Stomach (tissue), 9 donors: Measurements from ENCODE around the gene SERTM1. TPM values are rescaled to one million over a fixed set of nuclear protein-coding genes. Genes with fewer than 3 reads are reported as not detected.

Experiments used
- DNase-seq, 2 donors: peaks; one replicate each; pipeline versions ENCODE4 v3.0.0 to v3.0.0-alpha.2; 2013 to 2019
- H3K27ac ChIP-seq, 5 donors: fragments of 200-600 bp in 4 of 5; sonication (generic) in 4 of 5; one replicate each; pipeline ENCODE4 v1.5.1; 2013 to 2019; ENCODE audit warnings: mild to moderate bottlenecking in 1 of 5, moderate library complexity in 1 of 5
- H3K27me3 ChIP-seq, 3 donors: fragments of 200-600 bp; sonication (generic); one replicate each; pipeline ENCODE4 v1.5.1; 2017 to 2019; ENCODE audit warnings: mixed run types in 1 of 3
- H3K36me3 ChIP-seq, 4 donors: fragments of 200-600 bp; sonication (generic); 1 replicate in 3 of 4; 2 replicates in 1 of 4; pipeline ENCODE4 v1.5.1; 2016 to 2019
- H3K4me1 ChIP-seq, 4 donors: fragments of 200-600 bp; sonication (generic); one replicate each; pipeline ENCODE4 v1.5.1; 2016 to 2019
- H3K4me3 ChIP-seq, 4 donors: fragments of 200-600 bp; sonication (generic) in 3 of 4; one replicate each; pipeline ENCODE4 v1.5.1; 2016 to 2019; ENCODE audit warnings: mild to moderate bottlenecking in 1 of 4
- H3K9me3 ChIP-seq, 4 donors: fragments of 200-600 bp; sonication (generic); one replicate each; pipeline ENCODE4 v1.5.1; 2016 to 2019
- EP300 ChIP-seq: sonication (generic); formaldehyde crosslinking; IDR thresholded peaks from one replicate; pipeline ENCODE4 v1.6.1; 2017; ENCODE audit warnings: antibody characterized with exemption
- POLR2A ChIP-seq, 4 donors: fragments of 450-650 bp; IDR thresholded peaks; one replicate each; pipeline ENCODE4 v1.6.1; 2016; ENCODE audit warnings: antibody characterized with exemption in 4 of 4, control low read depth in 2 of 4, mild to moderate bottlenecking in 1 of 4, moderate library complexity in 1 of 4
- POLR2AphosphoS5 ChIP-seq, 3 donors: sonication (generic); formaldehyde crosslinking; IDR thresholded peaks; one replicate each; pipeline ENCODE4 v1.6.1; 2016; ENCODE audit warnings: antibody characterized with exemption in 3 of 3
- WGBS, 5 donors: extraction: QIAGEN DNeasy Blood & Tissue Kit in 3 of 5; methylation state at CpG; one replicate each; pipeline versions ENCODE4 v1.1.5 to v1.1.7; 2013 to 2018; 5-methylcytosine and 5-hydroxymethylcytosine counted together
- intact Hi-C: fragments of 100-400 bp; cut with DNase I; formaldehyde crosslinking; loops from one replicate; pipeline ENCODE4 v1.15.1; 2023; ENCODE audit warnings: low total_unique reads
- polyA plus RNA-seq, 3 donors: library from polyadenylated mRNA; stranded (reverse); fragments of 200-250 nt; gene quantifications; one replicate each; pipeline ENCODE4 v1.2.3, GENCODE V29; 2013
- total RNA-seq, 5 donors: library from RNA; depleted of rRNA; stranded (reverse); fragments of >200 nt; gene quantifications; one replicate each; pipeline versions ENCODE4 v1.1.0 to v1.2.3, GENCODE V29; 2014 to 2016
- TF ChIP-seq, protein P1 (sequence below), 7 experiments: fragments of 450-650 bp in 4 of 7; fragments of 200-600 bp in 3 of 7; sonication (generic) in 3 of 7; IDR thresholded peaks; one replicate each; pipeline ENCODE4 v1.5.1; 2016 to 2019; ENCODE audit warnings: antibody characterized with exemption in 7 of 7, control low read depth in 2 of 7, mild to moderate bottlenecking in 1 of 7
- donor health status: healthy with polysubstance abuse.
- donor health status: Bipolar disorder and iron deficiency.
- donor health status: healthy.

The SERTM1 gene
- total and polyA plus RNA-seq, 8 donors: 0.05 to 0.92 (median 0.47) TPM; not detected in 2

DNA sequence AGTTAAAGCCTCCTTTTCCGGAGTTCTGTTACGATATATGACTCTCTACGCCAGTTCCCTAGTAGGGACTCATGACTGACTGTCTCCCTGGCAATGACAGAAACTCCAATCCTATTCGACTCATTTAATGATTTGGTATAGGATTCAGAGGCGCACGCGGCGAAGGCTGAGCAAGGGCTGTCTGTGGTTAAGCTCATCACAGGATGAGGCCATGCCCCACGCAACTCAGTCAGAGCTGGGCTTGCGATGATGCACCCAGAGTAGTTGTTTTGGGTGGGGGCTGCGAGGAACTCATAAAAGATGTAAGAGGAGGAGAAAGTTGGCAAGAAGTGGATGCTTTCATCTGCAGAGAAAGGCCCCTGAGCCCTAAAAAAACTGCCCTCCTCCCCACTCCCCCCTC, 468 bp upstream of the SERTM1 start:
- peaks cover 0 to 12% (median 10%) of the 10 kb centered on the region in 4 donors for H3K4me1 ChIP-seq
- no peak for TF ChIP-seq EP300
- no peak for TF ChIP-seq POLR2A (IDR thresholded peaks at IDR 0.05)
- TF ChIP-seq, protein P1, sequence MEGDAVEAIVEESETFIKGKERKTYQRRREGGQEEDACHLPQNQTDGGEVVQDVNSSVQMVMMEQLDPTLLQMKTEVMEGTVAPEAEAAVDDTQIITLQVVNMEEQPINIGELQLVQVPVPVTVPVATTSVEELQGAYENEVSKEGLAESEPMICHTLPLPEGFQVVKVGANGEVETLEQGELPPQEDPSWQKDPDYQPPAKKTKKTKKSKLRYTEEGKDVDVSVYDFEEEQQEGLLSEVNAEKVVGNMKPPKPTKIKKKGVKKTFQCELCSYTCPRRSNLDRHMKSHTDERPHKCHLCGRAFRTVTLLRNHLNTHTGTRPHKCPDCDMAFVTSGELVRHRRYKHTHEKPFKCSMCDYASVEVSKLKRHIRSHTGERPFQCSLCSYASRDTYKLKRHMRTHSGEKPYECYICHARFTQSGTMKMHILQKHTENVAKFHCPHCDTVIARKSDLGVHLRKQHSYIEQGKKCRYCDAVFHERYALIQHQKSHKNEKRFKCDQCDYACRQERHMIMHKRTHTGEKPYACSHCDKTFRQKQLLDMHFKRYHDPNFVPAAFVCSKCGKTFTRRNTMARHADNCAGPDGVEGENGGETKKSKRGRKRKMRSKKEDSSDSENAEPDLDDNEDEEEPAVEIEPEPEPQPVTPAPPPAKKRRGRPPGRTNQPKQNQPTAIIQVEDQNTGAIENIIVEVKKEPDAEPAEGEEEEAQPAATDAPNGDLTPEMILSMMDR (IDR thresholded peaks at IDR 0.05): no peak
- TF ChIP-seq POLR2AphosphoS5 (IDR thresholded peaks at IDR 0.05): no peak
- intact Hi-C loops: no loop called here
- H3K9me3 ChIP-seq: no peaks in the 10 kb centered on the region
- no peak overlapping the region for H3K27ac ChIP-seq
- H3K4me3 ChIP-seq: peak overlapping the region; percentile 22 to 43 (median 27)
- peaks cover 0 to 49% (median 29%) of the 10 kb centered on the region in 3 donors for H3K27me3 ChIP-seq
- WGBS, 5 donors: 50 to 61% (median 55%) methylated on average over 11 of the region's 11 CpGs
- H3K36me3 ChIP-seq: no peaks in the 10 kb centered on the region
- no peak for DNase-seq

DNA sequence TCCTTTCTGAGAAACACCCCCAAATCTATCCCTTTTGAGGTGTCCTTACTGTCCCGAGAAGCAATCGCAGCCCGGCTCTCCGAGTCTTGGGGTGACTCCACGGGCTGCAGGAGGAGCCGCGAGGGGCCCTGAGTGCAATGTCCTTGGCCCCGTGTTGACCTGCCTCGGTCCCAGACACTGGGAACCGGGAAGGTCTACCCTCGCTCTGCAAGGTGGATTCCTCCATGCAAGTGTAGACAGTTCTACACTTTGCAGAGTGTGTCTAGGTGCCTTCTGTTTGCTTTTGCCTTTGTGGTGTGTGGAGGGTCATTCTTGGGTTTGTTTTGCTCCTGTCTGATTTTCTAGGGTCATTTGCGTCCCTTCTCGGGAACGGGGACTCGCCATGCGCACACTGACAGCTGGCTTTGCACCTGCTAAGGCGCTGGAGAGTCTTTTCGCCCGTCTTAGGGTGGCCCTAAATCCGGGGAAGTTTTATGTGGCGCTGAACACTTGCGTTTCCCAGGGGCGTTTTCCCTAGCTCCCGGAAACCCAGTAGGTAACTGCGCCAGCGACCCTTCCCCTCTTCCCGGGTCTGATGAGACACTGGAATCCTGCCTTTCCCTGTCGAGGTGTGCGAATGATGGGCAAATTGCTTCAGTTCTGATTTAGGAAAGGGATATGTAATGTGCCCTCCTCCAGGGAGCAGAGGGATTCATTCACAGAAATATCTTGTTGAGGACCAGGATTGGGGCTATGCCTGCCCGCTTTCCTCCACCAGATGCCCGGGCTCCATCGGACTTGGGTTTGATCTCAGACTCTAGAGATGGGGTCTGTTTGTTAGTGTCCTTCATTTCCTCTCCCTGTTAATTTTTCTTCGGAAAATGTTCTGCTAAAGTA, 755 bp downstream of the SERTM1 start:
- peak in 1 of 2 donors; percentile 5 for DNase-seq
- H3K36me3 ChIP-seq: no peaks in the 10 kb centered on the region
- H3K4me3 ChIP-seq: peak overlapping the region; percentile 22 to 43 (median 27)
- 9 to 16% (median 10%) methylated on average over 28 to 33 of the region's 33 CpGs for WGBS, 5 donors
- intact Hi-C loops: no loop called here
- H3K27me3 ChIP-seq: peaks cover 0 to 49% (median 29%) of the 10 kb centered on the region in 3 donors
- no peak overlapping the region for H3K27ac ChIP-seq
- no peaks in the 10 kb centered on the region for H3K9me3 ChIP-seq
- TF ChIP-seq POLR2AphosphoS5 (IDR thresholded peaks at IDR 0.05) (no peak), POLR2A (IDR thresholded peaks at IDR 0.05) (no peak), EP300 (no peak)
- TF ChIP-seq, protein P1 (IDR thresholded peaks at IDR 0.05): no peak
- H3K4me1 ChIP-seq: peaks cover 0 to 12% (median 10%) of the 10 kb centered on the region in 4 donors

DNA sequence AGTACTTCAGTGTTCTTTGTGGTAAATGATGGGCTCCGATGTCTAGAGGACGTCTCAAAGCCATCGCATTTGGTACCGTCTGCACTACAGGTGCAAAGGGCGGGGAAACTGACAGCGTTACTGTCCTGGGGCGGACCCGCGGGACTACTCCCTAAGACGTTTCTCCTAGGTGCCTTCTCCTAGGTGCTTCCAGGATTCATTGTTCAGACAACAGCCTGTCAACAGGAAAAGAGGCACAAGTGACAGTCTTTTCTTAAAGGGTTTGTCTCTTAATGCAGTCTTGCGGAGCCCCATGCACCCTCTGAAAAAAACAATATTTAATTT, 1.4 kb downstream of the SERTM1 start:
- H3K4me3 ChIP-seq: no peak overlapping the region
- TF ChIP-seq EP300: no peak
- no peak for TF ChIP-seq POLR2A (IDR thresholded peaks at IDR 0.05)
- no peak for TF ChIP-seq POLR2AphosphoS5 (IDR thresholded peaks at IDR 0.05)
- TF ChIP-seq, protein P1 (IDR thresholded peaks at IDR 0.05): no peak
- H3K36me3 ChIP-seq: no peaks in the 10 kb centered on the region
- H3K4me1 ChIP-seq: peaks cover 0 to 12% (median 10%) of the 10 kb centered on the region in 4 donors
- no peaks in the 10 kb centered on the region for H3K9me3 ChIP-seq
- H3K27me3 ChIP-seq: peaks cover 0 to 49% (median 29%) of the 10 kb centered on the region in 3 donors
- no peak for DNase-seq
- no peak overlapping the region for H3K27ac ChIP-seq
- WGBS, 5 donors: 20 to 37% (median 30%) methylated on average over 11 of the region's 11 CpGs
- intact Hi-C loops: no loop called here

DNA sequence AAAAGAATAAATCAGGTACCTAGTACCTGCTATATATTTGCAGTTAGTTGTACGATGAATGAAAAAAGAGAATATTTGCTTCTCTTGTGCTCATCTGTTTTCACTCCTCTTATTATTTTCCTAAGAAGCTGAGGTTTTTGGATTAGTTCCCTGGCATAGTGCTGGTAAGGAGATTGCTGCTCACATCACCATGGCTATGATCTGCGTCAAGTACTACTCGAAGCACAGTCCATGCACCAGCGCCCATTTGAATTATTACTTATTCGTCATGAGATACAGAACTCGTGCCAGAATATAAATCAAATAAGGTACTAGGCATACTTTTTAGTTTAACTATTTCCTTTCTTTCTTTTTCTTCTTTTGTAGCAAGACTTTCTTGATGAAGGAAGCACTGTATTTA, 7.1 kb downstream of the SERTM1 start:
- Histone ChIP-seq H3K9me3 (no peaks in the 10 kb centered on the region), H3K27ac (no peak overlapping the region), H3K27me3 (peaks cover 0 to 9% (median under 1%) of the 10 kb centered on the region in 3 donors), H3K4me1 (no peaks in the 10 kb centered on the region), H3K4me3 (no peak overlapping the region), H3K36me3 (no peaks in the 10 kb centered on the region)
- 41 to 68% (median 63%) methylated on average over 6 of the region's 6 CpGs for WGBS, 5 donors
- intact Hi-C loops: no loop called here
- peak in 1 of 2 donors; percentile 41 for DNase-seq
- TF ChIP-seq, protein P1 (IDR thresholded peaks at IDR 0.05): no peak
- TF ChIP-seq POLR2A (IDR thresholded peaks at IDR 0.05) (no peak), EP300 (no peak), POLR2AphosphoS5 (IDR thresholded peaks at IDR 0.05) (no peak)
